Gastrocnemius medialis (tissue), 4 donors: ENCODE results near the gene PPP1R12B. TPM values are rescaled to one million over a fixed set of nuclear protein-coding genes. Genes with fewer than 3 reads are reported as not detected.
"Not testable (repeated sequence)": the region's sequence is repeated elsewhere in the genome, so short reads cannot be mapped to it uniquely, and the experiment has no call there.

ENCODE experiments used
- ATAC-seq, 2 donors: fragments of 150-250 bp; one replicate each; pipeline ENCODE4 v1.9.1; 2016
- DNase-seq, 2 donors: peaks; one replicate each; pipeline ENCODE4 v3.0.0-alpha.2; 2019
- H3K27ac ChIP-seq, 4 donors: fragments of 200-600 bp; sonication (generic); 1 replicate in 1 of 4; 2 replicates in 3 of 4; pipeline ENCODE4 v1.5.1; 2016 to 2018; ENCODE audit warnings: mild to moderate bottlenecking in 2 of 4, moderate library complexity in 1 of 4
- H3K27me3 ChIP-seq, 3 donors: fragments of 200-600 bp; sonication (generic) in 2 of 3; 1 replicate in 1 of 3; 2 replicates in 2 of 3; pipeline versions ENCODE4 v1.5.1 to v1.6.0; 2016 to 2019; ENCODE audit warnings: mild to moderate bottlenecking in 1 of 3, moderate library complexity in 1 of 3
- H3K36me3 ChIP-seq, 2 donors: fragments of 200-600 bp; sonication (generic) in 1 of 2; one replicate each; pipeline ENCODE4 v1.5.1; 2017 to 2018
- H3K4me1 ChIP-seq, 2 donors: fragments of 200-600 bp; sonication (generic) in 1 of 2; one replicate each; pipeline ENCODE4 v1.5.1; 2016 to 2017; ENCODE audit warnings: mild to moderate bottlenecking in 2 of 2
- H3K4me3 ChIP-seq, 4 donors: fragments of 200-600 bp; sonication (generic) in 3 of 4; 1 replicate in 1 of 4; 2 replicates in 3 of 4; pipeline ENCODE4 v1.5.1; 2016 to 2019; ENCODE audit warnings: mild to moderate bottlenecking in 2 of 4
- H3K9me3 ChIP-seq, 3 donors: fragments of 200-600 bp; sonication (generic) in 2 of 3; 1 replicate in 1 of 3; 2 replicates in 2 of 3; pipeline ENCODE4 v1.5.1; 2016 to 2019
- POLR2A ChIP-seq, 2 donors: fragments of 450-650 bp; IDR thresholded peaks; one replicate each; pipeline ENCODE4 v1.6.1; 2017; ENCODE audit warnings: antibody characterized with exemption in 2 of 2, mild to moderate bottlenecking in 2 of 2, moderate library complexity in 2 of 2
- in situ Hi-C, 4 donors: fragments of 200-750 bp; cut with MboI; loops; one replicate each; pipeline versions ENCODE4 v1.15.0 to v1.8.0; 2017; ENCODE audit warnings: low sequenced_read_pairs in 4 of 4
- intact Hi-C: fragments of 100-400 bp; cut with DNase I; formaldehyde crosslinking; loops from one replicate; pipeline ENCODE4 v1.15.1; 2023; ENCODE audit warnings: low total_unique reads
- total RNA-seq, 4 donors: library from RNA; depleted of rRNA; stranded (reverse); fragments of >200 nt; gene quantifications; one replicate each; pipeline versions ENCODE4 v1.1.0 to v1.2.3, GENCODE V29; 2016
- TF ChIP-seq, protein P1 (sequence below), 5 experiments: fragments of 450-650 bp in 3 of 5; fragments of 200-600 bp in 2 of 5; sonication (generic) in 2 of 5; IDR thresholded peaks in 4 of 5; conservative IDR thresholded peaks in 1 of 5; 1 replicate in 4 of 5; 2 replicates in 1 of 5; pipeline ENCODE4 v1.5.1; 2016 to 2019; ENCODE audit warnings: antibody characterized with exemption in 5 of 5, mild to moderate bottlenecking in 3 of 5, moderate library complexity in 3 of 5

The PPP1R12B gene
- total RNA-seq, 4 donors from 2014 or later, result 127 to 207 (median 139) TPM

- Histone ChIP-seq H3K27me3 (no peaks in the 10 kb centered on the region), H3K9me3 (no peaks in the 10 kb centered on the region), H3K36me3 (no peaks in the 10 kb centered on the region), H3K4me3 (no peak overlapping the region), H3K4me1 (peaks cover 22 to 34% of the 10 kb centered on the region in 2 donors), H3K27ac (no peak overlapping the region)
- no peak for TF ChIP-seq POLR2A (IDR thresholded peaks at IDR 0.05)
- TF ChIP-seq, protein P1, sequence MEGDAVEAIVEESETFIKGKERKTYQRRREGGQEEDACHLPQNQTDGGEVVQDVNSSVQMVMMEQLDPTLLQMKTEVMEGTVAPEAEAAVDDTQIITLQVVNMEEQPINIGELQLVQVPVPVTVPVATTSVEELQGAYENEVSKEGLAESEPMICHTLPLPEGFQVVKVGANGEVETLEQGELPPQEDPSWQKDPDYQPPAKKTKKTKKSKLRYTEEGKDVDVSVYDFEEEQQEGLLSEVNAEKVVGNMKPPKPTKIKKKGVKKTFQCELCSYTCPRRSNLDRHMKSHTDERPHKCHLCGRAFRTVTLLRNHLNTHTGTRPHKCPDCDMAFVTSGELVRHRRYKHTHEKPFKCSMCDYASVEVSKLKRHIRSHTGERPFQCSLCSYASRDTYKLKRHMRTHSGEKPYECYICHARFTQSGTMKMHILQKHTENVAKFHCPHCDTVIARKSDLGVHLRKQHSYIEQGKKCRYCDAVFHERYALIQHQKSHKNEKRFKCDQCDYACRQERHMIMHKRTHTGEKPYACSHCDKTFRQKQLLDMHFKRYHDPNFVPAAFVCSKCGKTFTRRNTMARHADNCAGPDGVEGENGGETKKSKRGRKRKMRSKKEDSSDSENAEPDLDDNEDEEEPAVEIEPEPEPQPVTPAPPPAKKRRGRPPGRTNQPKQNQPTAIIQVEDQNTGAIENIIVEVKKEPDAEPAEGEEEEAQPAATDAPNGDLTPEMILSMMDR (IDR thresholded peaks at IDR 0.05 in 4 of 5, conservative IDR thresholded peaks at IDR 0.05 in 1 of 5), result no peak
- intact Hi-C loops (loop anchor here (5.0 to 10.0 kb wide), 2 partner anchors 122 to 160 kb away; no protein-coding TSS in a partner anchor), in situ Hi-C loops (loop anchor here in 1 of 4 donors (25.0 kb wide), 1 partner anchor 287 kb away; the partner anchor contains the start of genes PPP1R12B and UBE2T)
- ATAC-seq (no peak), DNase-seq (no peak)
These were observed 276.2 kb downstream of the PPP1R12B start for GRCh38 chr1:202624781-202625108.

GRCh38 chr1:202625416-202626360 lies 277.2 kb downstream of the PPP1R12B start:
- in situ Hi-C loops, result no loop called here
- Histone ChIP-seq H3K4me1 (peaks cover 22 to 34% of the 10 kb centered on the region in 2 donors), H3K27ac (no peak overlapping the region), H3K9me3 (no peaks in the 10 kb centered on the region), H3K36me3 (no peaks in the 10 kb centered on the region), H3K4me3 (no peak overlapping the region), H3K27me3 (peaks cover 0 to 4% (median 3%) of the 10 kb centered on the region in 3 donors)
- intact Hi-C loops, result loop anchor here (5.0 to 10.0 kb wide), 2 partner anchors 123 to 161 kb away; no protein-coding TSS in a partner anchor
- ATAC-seq (peak; percentile 22 to 67), DNase-seq (peak; percentile 45 to 61)
- TF ChIP-seq POLR2A (IDR thresholded peaks at IDR 0.05), result no peak
- TF ChIP-seq, protein P1 (IDR thresholded peaks at IDR 0.05 in 4 of 5, conservative IDR thresholded peaks at IDR 0.05 in 1 of 5), result peak; percentile 60 to 78 (median 69)

DNA sequence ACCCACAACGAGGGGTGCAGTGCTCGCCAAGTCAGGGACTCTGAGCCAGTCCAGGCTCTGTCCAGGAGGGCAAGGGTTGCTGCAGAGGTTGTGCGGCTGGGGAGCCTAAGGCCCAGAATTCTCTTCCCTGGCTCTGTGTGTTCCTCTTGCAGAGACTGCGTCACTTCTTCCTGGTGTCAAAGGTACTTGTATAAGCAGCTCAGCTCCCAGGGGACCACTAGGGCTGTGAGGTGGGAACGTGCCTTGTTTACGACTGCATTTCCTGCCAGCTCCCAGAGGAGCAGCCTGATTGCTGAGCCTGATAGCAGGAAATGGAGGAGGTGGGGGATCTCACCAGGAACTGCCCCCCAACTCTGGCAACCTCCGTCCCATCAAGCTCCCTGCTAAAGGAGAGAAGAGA lies 278.5 kb downstream of the PPP1R12B start:
- ATAC-seq, result peak; percentile 3 to 16
- H3K27ac ChIP-seq, result peak overlapping the region; percentile 27 to 45 (median 39)
- H3K4me3 ChIP-seq, H3K9me3 ChIP-seq, H3K36me3 ChIP-seq, in situ Hi-C loops: not testable (repeated sequence)
- H3K27me3 ChIP-seq, result peaks cover 10 to 18% (median 13%) of the 10 kb centered on the region in 3 donors
- DNase-seq, result peak in 1 of 2 donors; percentile 39
- intact Hi-C loops, result loop anchor here (5.0 to 10.0 kb wide), 2 partner anchors 125 to 162 kb away; no protein-coding TSS in a partner anchor
- H3K4me1 ChIP-seq, result peaks cover 22 to 33% of the 10 kb centered on the region in 2 donors

GRCh38 chr1:202627841-202628565 lies 279.5 kb downstream of the PPP1R12B start:
- Histone ChIP-seq H3K27me3 (peaks cover 10 to 18% (median 17%) of the 10 kb centered on the region in 3 donors), H3K9me3 (no peaks in the 10 kb centered on the region), H3K4me3 (no peak overlapping the region), H3K4me1 (peaks cover 18 to 23% of the 10 kb centered on the region in 2 donors), H3K36me3 (no peaks in the 10 kb centered on the region), H3K27ac (peak overlapping the region in 3 of 4 donors; percentile 27 to 45 (median 42))
- no peak for TF ChIP-seq POLR2A (IDR thresholded peaks at IDR 0.05)
- TF ChIP-seq, protein P1 (IDR thresholded peaks at IDR 0.05 in 4 of 5, conservative IDR thresholded peaks at IDR 0.05 in 1 of 5), result no peak
- ATAC-seq (no peak), DNase-seq (no peak)
- intact Hi-C loops (loop anchor here (5.0 to 10.0 kb wide), 2 partner anchors 126 to 163 kb away; no protein-coding TSS in a partner anchor), in situ Hi-C loops (no loop called here)
